OCI-LY1 (cell line): ENCODE data around the gene TPM2.

Experiments
- H2AFZ ChIP-seq: fragments of 200-600 bp; sonication (generic), shearing (Covaris generic); 2 replicates; pipeline ENCODE4 v1.6.0; 2014; ENCODE audit warnings: antibody characterized with exemption, mild to moderate bottlenecking, low read length
- H3F3A ChIP-seq: fragments of 200-600 bp; sonication (generic), shearing (Covaris generic); 2 replicates; pipeline ENCODE4 v1.6.0; 2014; ENCODE audit warnings: mild to moderate bottlenecking, antibody characterized with exemption, low read length, moderate library complexity; ENCODE audit not compliant: insufficient read depth
- H3K27ac ChIP-seq: fragments of 200-600 bp; sonication (generic); 2 replicates; pipeline ENCODE4 v1.5.1; 2014; ENCODE audit warnings: low read length, mixed run types, mild to moderate bottlenecking, low read depth; ENCODE audit not compliant: poor library complexity, severe bottlenecking
- H3K27me3 ChIP-seq: fragments of 200-600 bp; sonication (generic); 2 replicates; pipeline ENCODE4 v1.6.0; 2014; ENCODE audit warnings: antibody characterized with exemption, mild to moderate bottlenecking, low read length, moderate library complexity; ENCODE audit not compliant: insufficient read depth
- H3K36me3 ChIP-seq: fragments of 200-600 bp; sonication (generic); 2 replicates; pipeline ENCODE4 v1.6.1; 2014; ENCODE audit warnings: mild to moderate bottlenecking, antibody characterized with exemption, low read length, moderate library complexity, mixed read lengths; ENCODE audit not compliant: insufficient read depth
- H3K4me1 ChIP-seq: fragments of 200-600 bp; sonication (generic); 2 replicates; pipeline ENCODE4 v1.5.1; 2014; ENCODE audit warnings: mild to moderate bottlenecking, low read length, moderate library complexity; ENCODE audit not compliant: insufficient read depth, severe bottlenecking
- H3K4me2 ChIP-seq: fragments of 200-600 bp; sonication (generic), shearing (Covaris generic); 2 replicates; pipeline ENCODE4 v1.6.1; 2014; ENCODE audit warnings: low read length
- H3K4me3 ChIP-seq: fragments of 200-600 bp; sonication (generic); 2 replicates; pipeline ENCODE4 v1.5.1; 2014; ENCODE audit warnings: low read length, low read depth, mild to moderate bottlenecking, mixed read lengths; ENCODE audit not compliant: poor library complexity, severe bottlenecking
- H3K79me2 ChIP-seq: fragments of 200-600 bp; shearing (Covaris generic); 2 replicates; pipeline ENCODE4 v1.6.1; 2016; ENCODE audit warnings: mixed run types, low read length, mixed read lengths; ENCODE audit not compliant: insufficient read depth
- H3K9ac ChIP-seq: fragments of 200-600 bp; sonication (generic), shearing (Covaris generic); 2 replicates; pipeline ENCODE4 v1.6.1; 2014; ENCODE audit warnings: mild to moderate bottlenecking, low read length, mixed read lengths
- H3K9me2 ChIP-seq: fragments of 200-600 bp; sonication (generic), shearing (Covaris generic); 2 replicates; pipeline ENCODE4 v1.6.1; 2014; ENCODE audit warnings: low read depth, mild to moderate bottlenecking, low read length, mixed read lengths
- H3K9me3 ChIP-seq: fragments of 200-600 bp; shearing (Covaris generic); 2 replicates; pipeline ENCODE4 v1.6.1; 2014; ENCODE audit warnings: low read length, mixed read lengths
- H4K20me1 ChIP-seq: fragments of 200-600 bp; sonication (generic), shearing (Covaris generic); 2 replicates; pipeline ENCODE4 v1.6.0; 2016; ENCODE audit warnings: mild to moderate bottlenecking, low read length; ENCODE audit not compliant: insufficient read depth
- EZH2 ChIP-seq: fragments of 200-600 bp; sonication (generic), shearing (Covaris generic); IDR thresholded peaks from 2 replicates; pipeline ENCODE4 v1.8.0; 2017; ENCODE audit warnings: borderline replicate concordance, mixed run types, mild to moderate bottlenecking, antibody characterized with exemption, low read length, moderate library complexity, mixed read lengths
- TF ChIP-seq, protein P1 (sequence below): fragments of 200-600 bp; sonication (generic), shearing (Covaris generic); IDR thresholded peaks from 2 replicates; pipeline ENCODE4 v1.5.1; 2017; ENCODE audit warnings: mild to moderate bottlenecking, antibody characterized with exemption, low read length, moderate library complexity, mixed read lengths

TPM2 gene

GRCh38 chr9:35656348-35656747, 33.4 kb downstream of the TPM2 start:
- no peaks in the 10 kb centered on the region for H3K9me3 ChIP-seq
- H3K27ac ChIP-seq: no peak overlapping the region
- H3K4me2 ChIP-seq: no peak overlapping the region
- no peaks in the 10 kb centered on the region for H3K79me2 ChIP-seq
- H4K20me1 ChIP-seq: no peaks in the 10 kb centered on the region
- TF ChIP-seq, protein P1, sequence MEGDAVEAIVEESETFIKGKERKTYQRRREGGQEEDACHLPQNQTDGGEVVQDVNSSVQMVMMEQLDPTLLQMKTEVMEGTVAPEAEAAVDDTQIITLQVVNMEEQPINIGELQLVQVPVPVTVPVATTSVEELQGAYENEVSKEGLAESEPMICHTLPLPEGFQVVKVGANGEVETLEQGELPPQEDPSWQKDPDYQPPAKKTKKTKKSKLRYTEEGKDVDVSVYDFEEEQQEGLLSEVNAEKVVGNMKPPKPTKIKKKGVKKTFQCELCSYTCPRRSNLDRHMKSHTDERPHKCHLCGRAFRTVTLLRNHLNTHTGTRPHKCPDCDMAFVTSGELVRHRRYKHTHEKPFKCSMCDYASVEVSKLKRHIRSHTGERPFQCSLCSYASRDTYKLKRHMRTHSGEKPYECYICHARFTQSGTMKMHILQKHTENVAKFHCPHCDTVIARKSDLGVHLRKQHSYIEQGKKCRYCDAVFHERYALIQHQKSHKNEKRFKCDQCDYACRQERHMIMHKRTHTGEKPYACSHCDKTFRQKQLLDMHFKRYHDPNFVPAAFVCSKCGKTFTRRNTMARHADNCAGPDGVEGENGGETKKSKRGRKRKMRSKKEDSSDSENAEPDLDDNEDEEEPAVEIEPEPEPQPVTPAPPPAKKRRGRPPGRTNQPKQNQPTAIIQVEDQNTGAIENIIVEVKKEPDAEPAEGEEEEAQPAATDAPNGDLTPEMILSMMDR: no peak
- TF ChIP-seq EZH2: no peak
- peaks cover 14% of the 10 kb centered on the region; the same call in 1 of the 2 replicates for H3K36me3 ChIP-seq
- peaks cover 49% of the 10 kb centered on the region for H3K4me1 ChIP-seq
- no peak overlapping the region for H3K4me3 ChIP-seq
- no peaks in the 10 kb centered on the region for H3K27me3 ChIP-seq
- H3K9me2 ChIP-seq: no peaks in the 10 kb centered on the region
- H3F3A ChIP-seq: no peaks in the 10 kb centered on the region; the same call in 1 of the 2 replicates
- no peak overlapping the region for H3K9ac ChIP-seq
- H2AFZ ChIP-seq: no peak overlapping the region

DNA sequence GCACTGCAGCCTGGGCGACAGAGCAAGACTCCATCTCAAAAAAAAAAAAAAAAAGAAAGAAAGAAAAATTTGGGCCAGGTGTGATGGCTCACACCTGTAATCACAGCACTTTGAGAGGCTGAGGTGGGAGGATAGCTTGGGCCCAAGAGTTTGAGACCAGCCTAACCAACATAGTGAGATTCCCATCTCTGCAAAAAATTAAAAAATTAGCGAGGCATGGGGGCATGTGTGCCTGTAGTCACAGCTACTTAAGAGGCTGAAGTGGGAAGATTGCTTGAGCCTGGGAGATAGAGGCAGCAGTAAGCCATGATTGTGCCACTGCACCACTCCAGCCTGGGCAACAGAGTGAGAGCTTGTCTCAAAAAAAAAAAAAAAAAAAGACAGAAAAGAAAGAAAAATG, 36.1 kb downstream of the TPM2 start:
- Histone ChIP-seq H3K79me2 (no peaks in the 10 kb centered on the region; the same call in 1 of the 2 replicates), H3K27ac (no peak overlapping the region), H3K9ac (no peak overlapping the region), H4K20me1 (no peaks in the 10 kb centered on the region), H3K9me3 (no peaks in the 10 kb centered on the region), H3K4me1 (peaks cover 50% of the 10 kb centered on the region), H3K9me2 (no peaks in the 10 kb centered on the region), H3K36me3 (no peaks in the 10 kb centered on the region), H3F3A (peaks cover under 1% of the 10 kb centered on the region), H3K4me2 (no peak overlapping the region), H2AFZ (no peak overlapping the region), H3K27me3 (no peaks in the 10 kb centered on the region), H3K4me3 (no peak overlapping the region)
- TF ChIP-seq EZH2: no peak
- TF ChIP-seq, protein P1: no peak

DNA sequence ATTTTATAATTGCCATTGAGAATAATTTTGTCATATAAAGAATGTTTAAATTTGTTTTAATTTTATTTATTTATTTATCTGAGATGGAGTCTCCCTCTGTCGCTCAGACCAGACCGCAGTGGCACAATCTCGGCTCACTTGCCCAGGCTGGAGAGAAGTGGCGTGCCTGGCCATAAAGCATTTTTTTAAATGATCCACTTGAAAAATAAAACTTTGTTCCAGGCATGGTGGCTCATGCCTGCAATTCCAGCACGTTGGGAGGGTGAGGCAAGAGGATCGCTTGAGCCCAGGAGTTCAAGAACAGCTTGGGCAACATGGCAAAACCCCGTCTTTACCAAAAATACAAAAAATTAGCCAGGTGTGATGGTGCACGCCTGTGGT, 36.9 kb downstream of the TPM2 start:
- H3K4me3 ChIP-seq: no peak overlapping the region
- H3K9me2 ChIP-seq: no peaks in the 10 kb centered on the region
- H3F3A ChIP-seq: peaks cover 9% of the 10 kb centered on the region
- no peaks in the 10 kb centered on the region for H3K9me3 ChIP-seq
- H3K36me3 ChIP-seq: no peaks in the 10 kb centered on the region
- TF ChIP-seq, protein P1: no peak
- no peak for TF ChIP-seq EZH2
- no peak overlapping the region for H3K4me2 ChIP-seq
- no peak overlapping the region for H3K9ac ChIP-seq
- H4K20me1 ChIP-seq: no peaks in the 10 kb centered on the region
- no peaks in the 10 kb centered on the region; the same call in 1 of the 2 replicates for H3K79me2 ChIP-seq
- no peaks in the 10 kb centered on the region for H3K27me3 ChIP-seq
- peaks cover 55% of the 10 kb centered on the region for H3K4me1 ChIP-seq
- H2AFZ ChIP-seq: no peak overlapping the region
- H3K27ac ChIP-seq: no peak overlapping the region
